ENCODE measurements around the gene KCNJ10.

- TF ChIP-seq EP300 (IDR thresholded peaks at IDR 0.05; ENCODE audit: borderline replicate concordance) = no peak
- TF ChIP-seq MAX (IDR thresholded peaks at IDR 0.05) = no peak
- TF ChIP-seq TAF1 (IDR thresholded peaks at IDR 0.05; ENCODE audit: low read depth) = no peak
- TF ChIP-seq EGR1 (IDR thresholded peaks at IDR 0.05) = no peak
- TF ChIP-seq YY1 (IDR thresholded peaks at IDR 0.05; ENCODE audit: low read depth) = no peak
- TF ChIP-seq CEBPB (IDR thresholded peaks at IDR 0.05) = no peak
- no peak for TF ChIP-seq FOXM1 (IDR thresholded peaks at IDR 0.05; ENCODE audit: borderline replicate concordance, low read depth)
- no peak for TF ChIP-seq USF1 (IDR thresholded peaks at IDR 0.05)
- TF ChIP-seq TCF12 (IDR thresholded peaks at IDR 0.05; ENCODE audit: low read depth) = no peak
- no peak for TF ChIP-seq REST (IDR thresholded peaks at IDR 0.05; ENCODE audit: low read depth)
These were observed 118.9 kb downstream of the KCNJ10 start for GRCh38 chr1:159951016-159951415.
